Stimulated activated CD8-positive, alpha-beta memory T cell treated with anti-CD3 and anti-CD28 coated beads, Interleukin-7, amount 100 ng/mL, for 24 hours (primary cell): ENCODE data around the gene LINC01488.

Experiments used
- DNase-seq: peaks from one replicate; pipeline ENCODE4 v3.0.0-alpha.2; 2020; ENCODE audit warnings: low read depth

The LINC01488 gene

GRCh38 chr11:69463995-69464960 lies 17.2 kb upstream of the LINC01488 start:
- no peak for DNase-seq

- DNase-seq = no peak
Measured at GRCh38 chr11:69465236-69466000, 16.0 kb upstream of the LINC01488 start.

- no peak for DNase-seq
Measured at GRCh38 chr11:69466039-69466438, 15.4 kb upstream of the LINC01488 start.

- DNase-seq = no peak
Measured at GRCh38 chr11:69467196-69467595, 14.3 kb upstream of the LINC01488 start.

- DNase-seq = no peak
Measured at GRCh38 chr11:69467646-69468045, 13.8 kb upstream of the LINC01488 start.

- DNase-seq = no peak
Measured at GRCh38 chr11:69468221-69468620, 13.2 kb upstream of the LINC01488 start.

- DNase-seq = no peak
Measured at GRCh38 chr11:69468911-69469885, 12.3 kb upstream of the LINC01488 start.

- DNase-seq = no peak
Measured at GRCh38 chr11:69470301-69470700, 11.2 kb upstream of the LINC01488 start.

GRCh38 chr11:69470793-69471728 lies 10.4 kb upstream of the LINC01488 start:
- DNase-seq = no peak

GRCh38 chr11:69471729-69472540 lies 9.5 kb upstream of the LINC01488 start:
- DNase-seq = no peak

- DNase-seq = no peak
Measured at GRCh38 chr11:69472541-69473275, 8.8 kb upstream of the LINC01488 start.

- DNase-seq = no peak
Measured at GRCh38 chr11:69473276-69473845, 8.1 kb upstream of the LINC01488 start.

GRCh38 chr11:69474736-69475135 lies 6.7 kb upstream of the LINC01488 start:
- DNase-seq = no peak

GRCh38 chr11:69475141-69475865 lies 6.2 kb upstream of the LINC01488 start:
- no peak for DNase-seq

GRCh38 chr11:69475866-69476471 lies 5.5 kb upstream of the LINC01488 start:
- no peak for DNase-seq

GRCh38 chr11:69476509-69476961 lies 4.9 kb upstream of the LINC01488 start:
- no peak for DNase-seq

- no peak for DNase-seq
Measured at GRCh38 chr11:69477086-69477485, 4.4 kb upstream of the LINC01488 start.
